HG03521 (cell line): ENCODE measurements around the gene HIVEP2.

Experiments
- ATAC-seq: cut with Tn5 transposase; IDR thresholded peaks from one replicate; pipeline ENCODE4 v1.9.1; 2021; ENCODE audit warnings: mild to moderate bottlenecking, moderate library complexity; ENCODE audit not compliant: unreplicated experiment

The HIVEP2 gene

DNA sequence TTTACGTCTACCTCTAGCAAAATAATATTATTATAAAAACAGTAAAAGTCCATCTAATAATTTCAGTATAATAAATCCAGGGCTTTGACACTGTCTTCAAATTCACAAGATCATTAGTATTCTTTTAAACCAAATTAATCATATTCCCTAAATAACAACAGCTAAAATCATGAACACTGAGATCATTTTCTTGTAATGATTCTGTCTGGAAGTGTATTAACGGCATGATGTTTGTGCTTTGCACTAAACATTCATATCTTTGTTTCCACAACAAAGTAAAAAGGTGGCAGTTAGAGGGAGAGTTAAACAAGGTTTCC is 18.8 kb downstream of the HIVEP2 start:
- no peak for ATAC-seq

GRCh38 chr6:142925575-142926110 is 19.3 kb downstream of the HIVEP2 start:
- ATAC-seq: no peak

GRCh38 chr6:142918339-142919042 is 26.5 kb downstream of the HIVEP2 start:
- ATAC-seq: no peak

- no peak for ATAC-seq
Observed at GRCh38 chr6:142916881-142917280, 28.1 kb downstream of the HIVEP2 start.

- ATAC-seq: no peak
Observed at GRCh38 chr6:142914937-142915697, 29.9 kb downstream of the HIVEP2 start.

GRCh38 chr6:142914369-142914768 is 30.6 kb downstream of the HIVEP2 start:
- ATAC-seq: no peak

DNA sequence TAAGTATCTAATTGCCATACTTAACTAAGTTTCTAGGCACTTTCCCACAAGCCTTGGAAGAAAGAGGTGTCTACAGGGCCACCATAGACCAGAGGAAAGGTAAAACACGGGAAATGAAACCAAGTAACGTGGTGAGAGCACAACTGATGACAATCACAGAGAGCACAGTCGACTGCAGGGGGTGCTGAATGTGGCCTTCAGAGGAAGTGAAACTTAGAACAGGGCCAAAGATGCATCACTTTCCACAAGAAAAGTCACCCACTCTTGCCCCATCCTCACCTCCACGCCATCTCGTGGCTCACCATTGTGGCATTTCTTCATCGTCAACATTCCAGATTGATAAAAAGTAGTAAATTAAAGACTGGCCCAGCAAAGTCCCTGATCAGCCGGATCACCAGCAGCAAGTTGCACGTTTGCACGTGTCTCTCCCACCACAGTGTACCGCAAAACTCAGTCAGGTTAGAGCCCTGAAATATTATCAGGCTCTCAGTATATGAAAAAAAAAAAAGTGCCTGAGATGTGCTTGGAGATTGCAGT is 31.4 kb downstream of the HIVEP2 start:
- ATAC-seq: peak; percentile 94

GRCh38 chr6:142913036-142913510 is 31.9 kb downstream of the HIVEP2 start:
- ATAC-seq: peak; percentile 38

DNA sequence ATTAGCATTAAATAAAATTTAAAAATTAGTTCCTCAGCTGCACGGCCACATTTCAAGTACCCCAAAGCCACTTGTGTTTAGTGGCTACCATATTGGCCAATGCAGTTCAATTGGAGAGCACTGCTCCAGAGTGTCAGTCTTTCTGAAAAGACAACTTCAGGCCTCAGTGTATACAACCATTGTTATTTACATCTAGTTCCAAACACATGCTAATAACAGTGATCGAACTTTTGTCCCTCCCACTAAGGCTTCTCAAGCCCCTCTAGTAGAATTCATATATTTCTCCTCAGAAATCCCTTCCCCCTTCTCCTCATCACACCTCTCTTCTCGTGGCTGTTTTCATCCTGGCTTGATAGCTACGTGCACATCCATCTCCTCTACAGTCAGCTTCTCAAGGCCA is 32.9 kb downstream of the HIVEP2 start:
- no peak for ATAC-seq

GRCh38 chr6:142911430-142911829 is 33.5 kb downstream of the HIVEP2 start:
- ATAC-seq: no peak

DNA sequence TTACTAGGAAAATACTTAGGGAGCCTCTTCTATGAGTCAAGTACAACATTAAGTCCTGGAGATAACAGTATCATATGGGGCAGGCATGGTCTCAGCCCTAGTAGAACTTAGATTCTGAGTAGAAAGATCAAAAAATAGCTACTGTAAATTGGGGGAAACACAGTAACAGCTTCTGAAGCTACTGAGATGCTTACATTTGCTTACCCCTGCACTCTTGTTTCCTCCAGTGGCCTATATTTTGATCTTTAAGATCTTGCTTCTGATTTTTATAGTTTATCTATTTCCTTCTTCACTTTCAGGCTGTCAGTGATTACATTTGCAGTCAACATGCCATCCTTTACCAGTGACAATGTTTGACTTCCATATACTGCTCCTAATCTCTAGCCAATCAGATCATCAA is 35.3 kb downstream of the HIVEP2 start:
- no peak for ATAC-seq

DNA sequence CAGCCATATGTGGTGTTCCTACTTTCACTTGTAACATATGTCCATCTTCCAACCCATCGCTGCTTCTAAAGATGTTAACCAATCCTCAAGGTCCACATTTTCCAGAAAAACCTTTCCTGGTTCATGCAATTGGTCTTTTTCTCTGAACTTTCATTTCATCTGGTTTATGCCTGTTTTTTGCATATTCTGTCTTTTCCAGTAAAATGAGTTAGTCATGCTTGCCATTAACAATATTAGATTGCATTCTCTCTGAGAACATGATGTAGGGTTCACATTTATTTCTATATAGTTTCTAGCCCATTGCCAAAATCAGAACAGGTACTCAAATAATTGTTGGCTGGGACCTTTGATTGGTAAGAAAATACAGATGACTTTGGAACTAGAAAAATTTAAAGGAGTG is 36.7 kb downstream of the HIVEP2 start:
- no peak for ATAC-seq

DNA sequence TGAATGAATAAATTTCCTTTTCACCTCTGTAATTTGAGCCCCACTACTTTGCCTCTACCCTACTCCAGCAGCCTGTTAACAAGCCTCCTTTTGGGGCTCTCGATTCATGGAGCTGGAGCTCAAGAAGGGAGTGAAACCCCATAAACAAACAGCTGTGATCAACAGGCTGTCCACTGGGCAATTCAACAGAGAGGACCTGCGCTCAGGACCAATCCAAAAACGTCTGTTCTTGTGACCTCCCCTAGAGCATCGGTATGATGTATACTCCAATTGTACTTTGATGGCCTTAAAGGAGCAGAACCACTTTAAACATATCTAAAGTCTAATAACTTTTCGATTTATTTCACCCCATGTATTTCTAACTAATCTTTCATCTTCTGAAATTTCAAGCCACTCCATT is 37.4 kb downstream of the HIVEP2 start:
- peak; percentile 20 for ATAC-seq

DNA sequence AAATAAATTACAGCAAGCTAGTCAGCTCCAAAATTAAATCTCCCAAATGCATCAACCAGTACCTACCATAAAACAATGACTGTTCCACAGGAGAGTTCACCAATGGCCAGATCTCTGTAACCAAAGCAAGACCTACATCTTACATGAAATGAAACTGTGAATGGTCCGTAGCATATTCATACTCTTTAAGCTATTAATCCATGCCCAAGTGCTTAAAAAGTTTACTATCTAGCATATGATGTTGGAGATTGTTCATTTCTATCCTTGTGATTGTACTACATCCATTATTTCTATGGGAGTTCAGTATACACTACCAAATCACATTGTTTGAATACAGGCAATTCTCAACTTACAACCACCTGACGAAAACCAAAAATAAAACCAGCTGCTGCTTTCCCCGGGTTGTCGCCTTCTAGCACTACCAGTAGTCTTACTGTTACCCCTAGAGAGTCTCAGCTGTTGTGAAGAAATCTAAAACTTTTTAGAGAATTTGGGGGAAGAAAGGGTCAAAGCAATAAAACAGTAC is 38.0 kb downstream of the HIVEP2 start:
- ATAC-seq: peak; percentile 55

DNA sequence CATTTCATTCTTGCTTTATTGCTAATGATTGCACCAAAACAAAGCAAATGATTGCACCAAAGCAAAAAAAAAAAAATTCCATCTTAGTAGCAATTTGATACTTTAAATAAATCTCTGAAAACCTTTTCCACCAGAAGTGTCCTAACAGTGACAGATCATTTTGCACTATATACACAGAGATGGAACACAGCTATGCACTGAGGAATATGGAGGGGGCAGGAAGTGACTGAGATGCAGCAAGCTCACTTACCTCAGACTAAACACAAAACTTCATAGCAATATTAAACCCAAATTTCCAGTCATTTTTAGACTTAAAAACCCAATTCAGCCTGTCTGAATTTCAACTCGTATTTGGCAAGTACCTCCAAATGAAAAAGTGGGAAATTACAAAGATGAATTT is 41.2 kb downstream of the HIVEP2 start:
- no peak for ATAC-seq

GRCh38 chr6:142902636-142903053 is 42.3 kb downstream of the HIVEP2 start:
- ATAC-seq: peak; percentile 73

DNA sequence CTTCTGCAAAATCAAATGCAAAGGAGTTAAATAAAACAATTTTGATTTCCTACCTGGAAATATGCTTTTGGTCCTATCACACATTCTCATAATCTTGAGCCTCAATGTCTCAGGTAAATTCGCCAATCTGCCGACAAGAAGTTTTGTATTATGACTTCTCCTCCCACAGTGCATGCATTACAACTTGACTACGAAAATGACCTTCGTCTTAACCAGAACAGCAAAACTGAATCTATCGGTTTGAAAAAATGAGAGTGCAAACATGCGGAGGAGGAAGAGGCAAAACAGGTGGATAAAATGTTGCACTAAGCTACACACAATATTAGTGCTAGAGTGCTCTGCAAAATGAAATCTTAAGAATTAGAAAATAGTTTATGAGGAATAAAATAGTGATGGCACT is 43.4 kb downstream of the HIVEP2 start:
- ATAC-seq: no peak

DNA sequence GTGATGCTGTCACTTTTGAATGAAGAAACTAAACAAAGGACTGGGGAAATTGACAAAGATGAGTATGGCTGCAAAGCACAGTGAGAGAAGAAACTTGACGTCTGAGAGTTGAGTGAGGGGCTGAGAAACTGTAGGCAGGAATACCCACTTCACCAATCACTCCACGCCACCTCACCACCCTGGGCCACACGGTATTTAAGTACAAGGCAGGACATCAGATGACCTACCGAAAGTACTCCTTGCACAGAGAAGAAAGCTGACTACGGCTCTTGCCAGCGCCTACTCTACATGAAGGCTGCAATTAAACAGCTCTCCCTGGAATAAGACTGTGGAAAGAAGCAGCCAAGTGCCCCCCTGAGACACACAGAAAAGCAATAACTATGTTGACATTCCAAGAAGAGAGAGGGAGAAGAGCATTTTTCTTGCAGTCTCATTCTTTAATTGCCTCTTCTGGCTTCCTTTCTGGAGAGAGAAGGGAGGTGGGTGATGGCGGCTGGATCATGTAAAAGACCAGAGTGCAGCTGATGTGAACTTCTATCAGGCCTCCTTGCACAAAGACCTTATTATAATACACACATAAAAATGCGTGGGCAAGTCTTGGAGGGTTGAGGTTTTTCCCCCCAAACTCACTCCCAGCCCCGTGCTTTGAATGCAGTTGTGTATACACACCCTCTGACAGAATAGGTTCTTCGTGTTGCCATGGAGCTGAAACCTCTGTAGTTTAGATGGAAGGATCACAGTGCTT is 44.6 kb downstream of the HIVEP2 start:
- ATAC-seq: no peak

- ATAC-seq: no peak
Observed at GRCh38 chr6:142898927-142899895, 45.8 kb downstream of the HIVEP2 start.

- no peak for ATAC-seq
Observed at GRCh38 chr6:142897659-142898058, 47.3 kb downstream of the HIVEP2 start.
